Measurements from ENCODE around the gene NAT16.

- TF ChIP-seq POLR2AphosphoS5 (IDR thresholded peaks at IDR 0.05; ENCODE audit: low read depth, low read length) (no peak), POLR2A (IDR thresholded peaks at IDR 0.05; ENCODE audit: low read depth, low read length) (no peak), TAF1 (IDR thresholded peaks at IDR 0.05; ENCODE audit: low read depth, low read length) (no peak), POU2F2 (IDR thresholded peaks at IDR 0.05; ENCODE audit: low read depth, low read length) (no peak), SPI1 (IDR thresholded peaks at IDR 0.05; ENCODE audit: low read depth, low read length) (no peak)
These were observed 12.3 kb downstream of the NAT16 start for GRCh38 chr7:101167645-101168411.
